Measurements from ENCODE around the gene SLC30A9.

Gene SLC30A9

GRCh38 chr4:41990365-41991111 lies at the start of gene SLC30A9:
Gene SLC30A9 (plus strand): TSS chr4:41990530. CDS start chr4:41990652, 122 bp downstream.
- peak; percentile 83 to 85 for DNase-seq (ENCODE audit: low read depth in 2 of 2, low spot score in 1 of 2)

- DNase-seq (ENCODE audit: low read depth in 2 of 2, low spot score in 1 of 2) = no peak
Measured at GRCh38 chr4:41940834-41941233, 49.5 kb upstream of the SLC30A9 start.

- no peak for DNase-seq (ENCODE audit: low read depth in 2 of 2, low spot score in 1 of 2)
Measured at GRCh38 chr4:41943506-41943905, 46.8 kb upstream of the SLC30A9 start.

- DNase-seq (ENCODE audit: low read depth in 2 of 2, low spot score in 1 of 2) = no peak
Measured at GRCh38 chr4:41944089-41944488, 46.2 kb upstream of the SLC30A9 start.

- no peak for DNase-seq (ENCODE audit: low read depth in 2 of 2, low spot score in 1 of 2)
Measured at GRCh38 chr4:41949531-41949930, 40.8 kb upstream of the SLC30A9 start.

GRCh38 chr4:41957634-41958033 lies 32.7 kb upstream of the SLC30A9 start:
- no peak for DNase-seq (ENCODE audit: low read depth in 2 of 2, low spot score in 1 of 2)

GRCh38 chr4:41963105-41963504 lies 27.2 kb upstream of the SLC30A9 start:
- DNase-seq (ENCODE audit: low read depth in 2 of 2, low spot score in 1 of 2) = no peak

GRCh38 chr4:41964401-41964800 lies 25.9 kb upstream of the SLC30A9 start:
- no peak for DNase-seq (ENCODE audit: low read depth in 2 of 2, low spot score in 1 of 2)

GRCh38 chr4:41967392-41967791 lies 22.9 kb upstream of the SLC30A9 start:
- DNase-seq (ENCODE audit: low read depth in 2 of 2, low spot score in 1 of 2) = no peak

GRCh38 chr4:41969671-41970070 lies 20.7 kb upstream of the SLC30A9 start:
- DNase-seq (ENCODE audit: low read depth in 2 of 2, low spot score in 1 of 2) = no peak

GRCh38 chr4:41975341-41975740 lies 15.0 kb upstream of the SLC30A9 start:
- no peak for DNase-seq (ENCODE audit: low read depth in 2 of 2, low spot score in 1 of 2)

- no peak for DNase-seq (ENCODE audit: low read depth in 2 of 2, low spot score in 1 of 2)
Measured at GRCh38 chr4:41976775-41977516, 13.4 kb upstream of the SLC30A9 start.

GRCh38 chr4:41977709-41978108 lies 12.6 kb upstream of the SLC30A9 start:
- DNase-seq (ENCODE audit: low read depth in 2 of 2, low spot score in 1 of 2) = no peak

GRCh38 chr4:41981456-41981855 lies 8.9 kb upstream of the SLC30A9 start, which contains the start of gene DCAF4L1:
Gene DCAF4L1 (plus strand): TSS chr4:41981756. CDS start chr4:41981793, 37 bp downstream.
- no peak for DNase-seq (ENCODE audit: low read depth in 2 of 2, low spot score in 1 of 2)

- DNase-seq (ENCODE audit: low read depth in 2 of 2, low spot score in 1 of 2) = no peak
Measured at GRCh38 chr4:41982716-41983115, 7.6 kb upstream of the SLC30A9 start.

- DNase-seq (ENCODE audit: low read depth in 2 of 2, low spot score in 1 of 2) = no peak
Measured at GRCh38 chr4:41985151-41985550, 5.2 kb upstream of the SLC30A9 start.

- no peak for DNase-seq (ENCODE audit: low read depth in 2 of 2, low spot score in 1 of 2)
Measured at GRCh38 chr4:41989994-41990364, 351 bp upstream of the SLC30A9 start.

GRCh38 chr4:41991916-41992767 lies 1.8 kb downstream of the SLC30A9 start:
- DNase-seq (ENCODE audit: low read depth in 2 of 2, low spot score in 1 of 2) = no peak

GRCh38 chr4:41992967-41993857 lies 2.9 kb downstream of the SLC30A9 start:
- no peak for DNase-seq (ENCODE audit: low read depth in 2 of 2, low spot score in 1 of 2)

GRCh38 chr4:41994461-41994985 lies 4.2 kb downstream of the SLC30A9 start:
- no peak for DNase-seq (ENCODE audit: low read depth in 2 of 2, low spot score in 1 of 2)

Measured in stimulated activated CD8-positive, alpha-beta memory T cell treated with anti-CD3 and anti-CD28 coated beads, Interleukin-4, amount 100 ng/mL, for 4 hours (primary cell).